HL-60 (cell line): Measurements from ENCODE around the gene PDLIM5.

Experiments
- CTCF ChIP-seq: IDR thresholded peaks from one replicate; pipeline ENCODE4 v1.5.1; 2011; ENCODE audit warnings: low read length, control low read depth, inconsistent platforms; ENCODE audit not compliant: insufficient read depth
- GABPA ChIP-seq: IDR thresholded peaks from 2 replicates; pipeline ENCODE4 v1.6.1; 2012; ENCODE audit warnings: low read depth
- REST ChIP-seq: IDR thresholded peaks from 2 replicates; pipeline ENCODE4 v1.6.1; 2012; ENCODE audit warnings: low read depth; ENCODE audit not compliant: insufficient replicate concordance

GRCh38 chr4:94550352-94550751, 98.6 kb downstream of the PDLIM5 start:
- TF ChIP-seq CTCF: no peak
- no peak for TF ChIP-seq REST
- no peak for TF ChIP-seq GABPA
